WTC11 (cell line): ENCODE data around the gene SYNCRIP. TPM values are rescaled to one million over a fixed set of nuclear protein-coding genes. Genes with fewer than 3 reads are reported as not detected.

ENCODE experiments used
- ATAC-seq: fragments of 200-7000 bp; cut with Tn5 transposase; 2 replicates; pipeline ENCODE4 v1.10.0; 2021; ENCODE audit warnings: mild to moderate bottlenecking, moderate library complexity
- CTCF ChIA-PET: fragments of 300-600 bp; sonication (Branson Sonifier 250); formaldehyde crosslinking; loops from one replicate; lab custom pipeline; 2021; ENCODE audit warnings: antibody characterized with exemption; lab: Charles Lee
- POLR2A ChIA-PET: fragments of 350-600 bp; sonication (Branson Sonifier 250); formaldehyde crosslinking; loops from one replicate; lab custom pipeline; 2021; ENCODE audit warnings: antibody characterized with exemption; lab: Charles Lee
- DNase-seq: peaks from one replicate; pipeline ENCODE4 v3.0.0; 2021; ENCODE audit warnings: low spot score
- H3K27ac Mint-ChIP-seq: 2 replicates; pipeline ENCODE4 v1.8.0; 2021; ENCODE audit warnings: mixed read lengths
- H3K27me3 Mint-ChIP-seq: 2 replicates; pipeline ENCODE4 v1.8.0; 2021; ENCODE audit warnings: low read depth, mild to moderate bottlenecking, moderate library complexity, mixed read lengths
- H3K36me3 Mint-ChIP-seq: 2 replicates; pipeline ENCODE4 v1.8.0; 2021; ENCODE audit warnings: mixed read lengths
- H3K4me1 Mint-ChIP-seq: 2 replicates; pipeline ENCODE4 v1.8.0; 2022; ENCODE audit warnings: mixed read lengths
- H3K4me3 Mint-ChIP-seq: 2 replicates; pipeline ENCODE4 v1.8.0; 2021; ENCODE audit warnings: mild to moderate bottlenecking, moderate library complexity, mixed read lengths
- H3K9me3 Mint-ChIP-seq: 2 replicates; pipeline ENCODE4 v1.8.0; 2021; ENCODE audit warnings: mixed read lengths
- CTCF ChIP-seq: fragments of 200-600 bp; IDR thresholded peaks from 2 replicates; pipeline ENCODE4 v1.8.0; 2022; ENCODE audit warnings: antibody characterized with exemption
- ERG ChIP-seq: fragments of 250-450 bp; sonication (Bioruptor Pico); IDR thresholded peaks from 2 replicates; pipeline ENCODE4 v1.8.0; 2021; ENCODE audit warnings: mild to moderate bottlenecking
- HMGA2 ChIP-seq: fragments of 250-450 bp; sonication (Bioruptor Pico); IDR thresholded peaks from 2 replicates; pipeline ENCODE4 v1.4.0; 2021; ENCODE audit warnings: mild to moderate bottlenecking, moderate library complexity
- MXD4 ChIP-seq: fragments of 250-450 bp; sonication (Bioruptor Pico); IDR thresholded peaks from 2 replicates; pipeline ENCODE4 v1.8.0; 2021; ENCODE audit warnings: mild to moderate bottlenecking, moderate library complexity, borderline replicate concordance
- NFATC4 ChIP-seq: fragments of 250-450 bp; sonication (Bioruptor Pico); IDR thresholded peaks from 2 replicates; pipeline ENCODE4 v1.9.0; 2021; ENCODE audit warnings: mild to moderate bottlenecking
- PREB ChIP-seq: sonication (generic); formaldehyde crosslinking; IDR thresholded peaks from 2 replicates; pipeline ENCODE4 v1.8.1; 2022; ENCODE audit warnings: mild to moderate bottlenecking, missing genetic modification reagents, moderate library complexity, borderline replicate concordance
- PRRX2 ChIP-seq: fragments of 250-450 bp; sonication (Bioruptor Pico); IDR thresholded peaks from 2 replicates; pipeline ENCODE4 v1.8.0; 2021; ENCODE audit warnings: mild to moderate bottlenecking
- RORB ChIP-seq: fragments of 250-450 bp; sonication (Bioruptor Pico); IDR thresholded peaks from 2 replicates; pipeline ENCODE4 v1.9.0; 2021; ENCODE audit warnings: mild to moderate bottlenecking
- STAT6 ChIP-seq: sonication (generic); formaldehyde crosslinking; conservative IDR thresholded peaks from 2 replicates; pipeline ENCODE4 v1.8.1; 2023; ENCODE audit warnings: mild to moderate bottlenecking, low read depth, missing genetic modification reagents, moderate library complexity
- TCF7 ChIP-seq: sonication (generic); formaldehyde crosslinking; IDR thresholded peaks from 2 replicates; pipeline ENCODE4 v1.8.0; 2022; ENCODE audit warnings: mild to moderate bottlenecking, low read depth, missing genetic modification reagents, moderate library complexity
- ZMAT4 ChIP-seq: fragments of 250-450 bp; sonication (Bioruptor Pico); IDR thresholded peaks from 2 replicates; pipeline ENCODE4 v1.9.0; 2021; ENCODE audit warnings: mild to moderate bottlenecking
- ZNF219 ChIP-seq: sonication (generic); formaldehyde crosslinking; IDR thresholded peaks from 2 replicates; pipeline ENCODE4 v1.8.0; 2023; ENCODE audit warnings: missing genetic modification reagents, mild to moderate bottlenecking, borderline replicate concordance
- ZNF416 ChIP-seq: fragments of 250-450 bp; sonication (Bioruptor Pico); IDR thresholded peaks from 2 replicates; pipeline ENCODE4 v1.9.0; 2021; ENCODE audit warnings: mild to moderate bottlenecking, inconsistent platforms
- ZNF425 ChIP-seq: fragments of 250-450 bp; sonication (Bioruptor Pico); conservative IDR thresholded peaks from 2 replicates; pipeline ENCODE4 v1.9.0; 2021; ENCODE audit warnings: mild to moderate bottlenecking
- ZNF532 ChIP-seq: fragments of 250-450 bp; sonication (Bioruptor Pico); IDR thresholded peaks from 2 replicates; pipeline ENCODE4 v1.9.0; 2021; ENCODE audit warnings: mild to moderate bottlenecking, borderline replicate concordance
- ZNF671 ChIP-seq: fragments of 250-450 bp; sonication (Bioruptor Pico); IDR thresholded peaks from 2 replicates; pipeline ENCODE4 v1.8.0; 2021; ENCODE audit warnings: mild to moderate bottlenecking
- total RNA-seq: library from RNA; stranded (reverse); gene quantifications from 3 replicates; pipeline ENCODE4 v1.2.3, GENCODE V29; 2021

Gene SYNCRIP
- total RNA-seq, 1 experiment from 2014 or later = 150 TPM

- TF ChIP-seq STAT6 (CRISPR knock-in tag) (no peak), ZNF416 (CRISPR knock-in tag) (peak; percentile 68; the same call in 1 of the 2 replicates), PREB (no peak), ERG (CRISPR knock-in tag) (peak; percentile 50; the same call in 1 of the 2 replicates)
Measured at GRCh38 chr6:85672623-85673022, 29.9 kb upstream of the SYNCRIP start (continued).

- H3K4me3 Mint-ChIP-seq = no peak overlapping the region
- CTCF ChIA-PET = interaction anchor here (0.6 kb wide), 1 partner anchor 878 kb away, joined by 3 read pairs; no protein-coding TSS in a partner anchor
Measured at GRCh38 chr6:85672050-85672449, 29.4 kb upstream of the SYNCRIP start.

More at GRCh38 chr6:85672050-85672449, 29.4 kb upstream of the SYNCRIP start:
- Mint-ChIP-seq H3K36me3 (peaks cover 42% of the 10 kb centered on the region), H3K4me1 (peaks cover 73% of the 10 kb centered on the region), H3K27me3 (no peaks in the 10 kb centered on the region), H3K9me3 (no peaks in the 10 kb centered on the region), H3K27ac (no peak overlapping the region; the same call in 1 of the 2 replicates)
- ATAC-seq = peak; percentile 6
- DNase-seq = no peak
- POLR2A ChIA-PET = interaction anchor here (7.6 kb wide), 1 partner anchor 29 kb away, joined by 76 read pairs; the partner anchor contains the start of gene SYNCRIP
- peak; percentile 43; the same call in 1 of the 2 replicates for TF ChIP-seq ZNF532 (CRISPR knock-in tag)
- 0 out of 2 replicates have a peak, but pooled peaks have one; percentile 16 for TF ChIP-seq ZNF425 (CRISPR knock-in tag)
- TF ChIP-seq PRRX2 (CRISPR knock-in tag) = peak; percentile 87; the same call in 1 of the 2 replicates
- TF ChIP-seq MXD4 = no peak
- TF ChIP-seq CTCF = no peak
- TF ChIP-seq ZNF219 (CRISPR knock-in tag) = no peak
- TF ChIP-seq ZNF671 = peak; percentile 74
- TF ChIP-seq HMGA2 = no peak
- TF ChIP-seq ZMAT4 (CRISPR knock-in tag) = 0 out of 2 replicates have a peak, but pooled peaks have one; percentile 5
- TF ChIP-seq TCF7 (CRISPR knock-in tag) = no peak
- TF ChIP-seq NFATC4 (CRISPR knock-in tag) = peak; percentile 87
- no peak for TF ChIP-seq RORB (CRISPR knock-in tag)
